GM12878 (cell line): Measurements from ENCODE around the gene ZNF354B. TPM values are rescaled to one million over a fixed set of nuclear protein-coding genes. Genes with fewer than 3 reads are reported as not detected.
"Not testable (repeated sequence)": the region's sequence is repeated elsewhere in the genome, so short reads cannot be mapped to it uniquely, and the experiment has no call there.

Experiments used
- ATAC-seq: fragments of 200-7000 bp; cut with Tn5 transposase; 3 replicates; pipeline ENCODE4 v1.9.1; 2020; ENCODE audit warnings: mild to moderate bottlenecking, moderate library complexity
- BruUV-seq: library from RNA; stranded (reverse); fragments of 400-500 nt; replicated peaks from 2 replicates; lab custom pipeline; 2021; lab: Mats Ljungman, UMichigan
- CTCF ChIA-PET: fragments of 300-600 bp; sonication (Branson Sonifier 250); formaldehyde crosslinking; extraction: SDS; loops from one replicate; lab custom pipeline; 2021; ENCODE audit warnings: inconsistent platforms; lab: Yijun Ruan, JAX
- POLR2A ChIA-PET: fragments of 350-600 bp; formaldehyde crosslinking; extraction: SDS; loops from one replicate; lab custom pipeline; 2021; ENCODE audit warnings: inconsistent platforms; lab: Charles Lee
- RAD21 ChIA-PET: fragments of 300-600 bp; sonication (Branson Sonifier 250); formaldehyde crosslinking; loops from one replicate; lab custom pipeline; 2023; ENCODE audit warnings: antibody characterized with exemption; ENCODE audit not compliant: unreplicated experiment; lab: Charles Lee
- SMC1A ChIA-PET: fragments of 300-600 bp; sonication (Branson Sonifier 250); formaldehyde crosslinking; loops from one replicate; lab custom pipeline; 2023; ENCODE audit not compliant: unreplicated experiment, uncharacterized antibody; lab: Charles Lee
- DNase-seq: peaks from one replicate; pipeline ENCODE4 v3.0.0-alpha.2; 2011; ENCODE audit warnings: low read depth, low spot score
- FAIRE-seq: peaks from 3 replicates; lab custom pipeline; 2011; peaks lifted over from hg19 to GRCh38; lab: Jason Lieb, UNC
- H2AFZ ChIP-seq: 2 replicates; pipeline ENCODE4 v1.6.0; 2011; ENCODE audit warnings: low read depth, low read length, control low read depth; ENCODE audit not compliant: control insufficient read depth
- H3K27ac ChIP-seq: 2 replicates; pipeline ENCODE4 v1.5.1; 2011; ENCODE audit warnings: control low read depth; ENCODE audit not compliant: control insufficient read depth, insufficient read depth
- H3K27me3 ChIP-seq, 2 experiments: replicated peaks in 1 of 2; 2 replicates each; pipeline versions ENCODE4 v1.6.0 to v1.6.1; 2011; ENCODE audit warnings: low read length in 1 of 2; ENCODE audit not compliant: control insufficient read depth in 2 of 2, insufficient read depth in 2 of 2
- H3K36me3 ChIP-seq, 2 experiments: 2 replicates each; pipeline ENCODE4 v1.5.1; 2011; ENCODE audit warnings: low read length in 1 of 2; ENCODE audit not compliant: control insufficient read depth in 2 of 2, insufficient read depth in 2 of 2
- H3K4me1 ChIP-seq: 2 replicates; pipeline ENCODE4 v1.6.1; 2011; ENCODE audit warnings: mild to moderate bottlenecking, low read length, moderate library complexity, mixed read lengths; ENCODE audit not compliant: control insufficient read depth, insufficient read depth
- H3K4me2 ChIP-seq: 2 replicates; pipeline ENCODE4 v1.6.0; 2011; ENCODE audit warnings: control low read depth; ENCODE audit not compliant: control insufficient read depth, insufficient read depth
- H3K4me3 ChIP-seq: fragments of 200-600 bp; sonication (generic); 2 replicates; pipeline ENCODE4 v1.5.1; 2016
- H3K79me2 ChIP-seq: 2 replicates; pipeline ENCODE4 v1.6.0; 2011; ENCODE audit warnings: low read length; ENCODE audit not compliant: control insufficient read depth, insufficient read depth
- H3K9ac ChIP-seq: 2 replicates; pipeline ENCODE4 v1.8.0; 2011; ENCODE audit warnings: low read length, control low read depth, mixed read lengths; ENCODE audit not compliant: control insufficient read depth, insufficient read depth
- H3K9me3 ChIP-seq: replicated peaks from 3 replicates; pipeline ENCODE4 v1.5.1; 2011; ENCODE audit warnings: mild to moderate bottlenecking, low read length; ENCODE audit not compliant: control insufficient read depth, insufficient read depth
- H4K20me1 ChIP-seq: 2 replicates; pipeline ENCODE4 v1.6.0; 2011; ENCODE audit not compliant: control insufficient read depth, insufficient read depth
- HDAC2 ChIP-seq: fragments of 200-600 bp; sonication (generic); IDR thresholded peaks from 2 replicates; pipeline ENCODE4 v1.6.1; 2017
- MYB ChIP-seq: fragments of 150-350 bp; IDR thresholded peaks from 2 replicates; pipeline ENCODE4 v1.6.1; 2014; ENCODE audit warnings: mild to moderate bottlenecking, low read depth, low read length, borderline replicate concordance
- NBN ChIP-seq: fragments of 450-650 bp; IDR thresholded peaks from 2 replicates; pipeline ENCODE4 v1.6.1; 2016
- WGBS: methylation state at CpG from one replicate; pipeline ENCODE4 v1.1.6; 2016; ENCODE audit warnings: low lambda C conversion rate; ENCODE audit not compliant: insufficient replicate concordance, insufficient coverage; ENCODE audit errors: missing lambda C conversion rate; 5-methylcytosine and 5-hydroxymethylcytosine counted together
- in situ Hi-C: fragments of 300-500 bp; cut with MboI; formaldehyde crosslinking; loops from 9 replicates; pipeline ENCODE4 v1.14.3; 2018; ENCODE audit warnings: mixed read lengths
- intact Hi-C: fragments of 100-400 bp; cut with micrococcal nuclease; formaldehyde crosslinking; loops from one replicate; pipeline ENCODE4 v1.14.2; 2022; ENCODE audit not compliant: unreplicated experiment
- polyA plus RNA-seq, 11 experiments: library from polyadenylated mRNA; depleted of rRNA in 4 of 11; unstranded in 6 of 11; stranded (reverse) in 5 of 11; fragments of >200 nt; fragmentation: Nextera tagmentation in 4 of 11; fragmentation: Illumina TruSeq in 1 of 11; extraction: Ambion mirVana in 4 of 11; extraction: Trizol in 1 of 11; gene quantifications; 1 replicate in 1 of 11; 2 replicates in 10 of 11; pipeline versions ENCODE4 v1.2.1 to v1.2.3, GENCODE V29; 2011 to 2016; ENCODE audit warnings: inconsistent platforms in 2 of 11, missing spikeins in 2 of 11, low read depth in 1 of 11
- total RNA-seq, 4 experiments: library from RNA; depleted of rRNA in 3 of 4; stranded (reverse); fragments of >200 nt in 3 of 4; fragmentation: Illumina TruSeq in 1 of 4; extraction: Trizol in 1 of 4; gene quantifications; 2 replicates each; pipeline versions ENCODE4 v1.2.1 to v1.2.3, GENCODE V29; 2013 to 2021
- TF ChIP-seq, protein P1 (sequence below): fragments of 450-650 bp; IDR thresholded peaks from 2 replicates; pipeline ENCODE4 v1.6.1; 2016; ENCODE audit warnings: mild to moderate bottlenecking

ZNF354B gene
- total and polyA plus RNA-seq, 10 of the 15 experiments (the other 5 are each of a cell fraction or from before 2014, with no cell fraction given): 0.64 to 11.1 (median 4.9) TPM

- Histone ChIP-seq H3K4me1 (no peaks in the 10 kb centered on the region), H4K20me1 (no peaks in the 10 kb centered on the region), H3K36me3 (no peaks in the 10 kb centered on the region), H3K4me2 (no peak overlapping the region), H3K9me3 (no peaks in the 10 kb centered on the region; the same call in 2 of the 3 replicates), H3K79me2 (no peaks in the 10 kb centered on the region), H3K27ac (no peak overlapping the region), H3K4me3 (no peak overlapping the region), H3K27me3 (no peaks in the 10 kb centered on the region), H2AFZ (no peak overlapping the region), H3K9ac (no peak overlapping the region)
- FAIRE-seq (no peak), ATAC-seq (no peak), DNase-seq (no peak)
- WGBS: 32% methylated on average over 4 of the region's 4 CpGs
- BruUV-seq: no TSS peak
- TF ChIP-seq, protein P1, sequence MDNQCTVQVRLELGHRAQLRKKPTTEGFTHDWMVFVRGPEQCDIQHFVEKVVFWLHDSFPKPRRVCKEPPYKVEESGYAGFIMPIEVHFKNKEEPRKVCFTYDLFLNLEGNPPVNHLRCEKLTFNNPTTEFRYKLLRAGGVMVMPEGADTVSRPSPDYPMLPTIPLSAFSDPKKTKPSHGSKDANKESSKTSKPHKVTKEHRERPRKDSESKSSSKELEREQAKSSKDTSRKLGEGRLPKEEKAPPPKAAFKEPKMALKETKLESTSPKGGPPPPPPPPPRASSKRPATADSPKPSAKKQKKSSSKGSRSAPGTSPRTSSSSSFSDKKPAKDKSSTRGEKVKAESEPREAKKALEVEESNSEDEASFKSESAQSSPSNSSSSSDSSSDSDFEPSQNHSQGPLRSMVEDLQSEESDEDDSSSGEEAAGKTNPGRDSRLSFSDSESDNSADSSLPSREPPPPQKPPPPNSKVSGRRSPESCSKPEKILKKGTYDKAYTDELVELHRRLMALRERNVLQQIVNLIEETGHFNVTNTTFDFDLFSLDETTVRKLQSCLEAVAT: no peak
- TF ChIP-seq NBN (no peak), MYB (no peak), HDAC2 (no peak)
- in situ Hi-C loops (loop anchor here (5.0 kb wide), 1 partner anchor 1836 kb away; no protein-coding TSS in a partner anchor), intact Hi-C loops (no loop called here)
- POLR2A ChIA-PET: interaction anchor here (0.5 kb wide), 1 partner anchor 60 kb away, joined by 5 read pairs; no protein-coding TSS in a partner anchor
- SMC1A ChIA-PET: no interaction called here
- RAD21 ChIA-PET: interaction anchor here (1.9 kb wide), 1 partner anchor 106 kb away, joined by 4 read pairs; the partner anchor contains the start of gene ZNF354A
- CTCF ChIA-PET: interaction anchor here (1.5 kb wide), 1 partner anchor 106 kb away, joined by 6 read pairs; the partner anchor contains the start of gene ZNF354A
These were observed 23.1 kb upstream of the ZNF354B start for GRCh38 chr5:178836628-178837027.

DNA sequence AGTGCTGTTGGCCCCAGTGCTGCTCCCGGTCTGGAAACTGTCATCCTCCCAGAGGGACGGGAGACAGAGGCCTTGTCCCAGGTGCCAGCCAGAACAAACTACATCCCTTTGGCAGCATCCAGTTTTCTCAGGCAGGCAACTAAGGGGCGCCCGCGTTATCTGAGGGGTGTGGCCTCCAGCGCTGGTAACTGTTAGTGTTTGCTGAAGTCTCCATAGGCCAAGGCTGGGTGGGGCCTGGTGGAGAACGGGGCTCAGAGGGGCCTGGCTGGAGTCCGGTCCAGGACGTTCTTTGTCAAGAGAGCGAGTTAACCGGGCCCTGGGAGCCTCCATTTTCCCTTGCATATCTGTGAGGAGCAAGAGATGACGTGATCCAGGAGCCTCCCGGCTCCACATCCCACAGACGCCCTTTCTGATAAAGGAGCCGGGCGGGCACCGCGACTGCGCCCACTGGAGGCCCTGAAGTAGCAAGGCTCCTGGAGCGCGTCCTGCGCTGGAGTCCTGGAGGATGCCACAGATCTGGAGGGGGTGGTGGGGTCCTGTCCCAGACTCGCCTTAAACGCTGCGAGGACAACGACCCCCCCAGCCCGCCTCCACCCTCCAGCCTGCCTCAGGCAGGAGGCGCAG is 20.9 kb upstream of the ZNF354B start:
- intact Hi-C loops, H3K27ac ChIP-seq, H3K9me3 ChIP-seq, H3K36me3 ChIP-seq, H3K4me1 ChIP-seq, H4K20me1 ChIP-seq, FAIRE-seq, H3K79me2 ChIP-seq, H3K4me3 ChIP-seq, H3K4me2 ChIP-seq, H3K9ac ChIP-seq, ATAC-seq, H3K27me3 ChIP-seq, H2AFZ ChIP-seq, POLR2A ChIA-PET, BruUV-seq, DNase-seq: not testable (repeated sequence)
- SMC1A ChIA-PET: interaction anchor here (0.7 to 1.2 kb wide), 2 partner anchors 214 to 1835 kb away, joined by 3 to 4 read pairs; no protein-coding TSS in a partner anchor
- WGBS: 69% methylated on average over 16 of the region's 28 CpGs
- in situ Hi-C loops: loop anchor here (5.0 kb wide), 1 partner anchor 1833 kb away; no protein-coding TSS in a partner anchor
- RAD21 ChIA-PET: interaction anchor here (0.8 kb wide), 1 partner anchor 1835 kb away, joined by 7 read pairs; no protein-coding TSS in a partner anchor
- CTCF ChIA-PET: interaction anchor here (1.1 to 3.8 kb wide), 4 partner anchors 21 to 559 kb away, joined by 3 to 15 read pairs (median 4); partner anchors contain the start of genes ZNF354A and ZNF354B
